Skeletal muscle satellite cell (primary cell): ENCODE data around the gene SLC25A38. TPM values are rescaled to one million over a fixed set of nuclear protein-coding genes. Genes with fewer than 3 reads are reported as not detected.

Experiments used
- H3K27me3 ChIP-seq: 2 replicates; pipeline ENCODE4 v1.7.0; 2013; ENCODE audit warnings: low read length; ENCODE audit not compliant: control insufficient read depth, insufficient read depth
- H3K36me3 ChIP-seq: 2 replicates; pipeline ENCODE4 v1.7.0; 2013; ENCODE audit warnings: mild to moderate bottlenecking, control low read depth, low read length; ENCODE audit not compliant: insufficient read depth
- H3K4me1 ChIP-seq: 2 replicates; pipeline ENCODE4 v1.7.0; 2013; ENCODE audit warnings: low read length; ENCODE audit not compliant: control insufficient read depth, insufficient read depth
- H3K4me2 ChIP-seq: 2 replicates; pipeline ENCODE4 v1.7.0; 2013; ENCODE audit warnings: mild to moderate bottlenecking, low read length
- H3K4me3 ChIP-seq: 2 replicates; pipeline ENCODE4 v1.7.0; 2013; ENCODE audit warnings: low read length
- H3K9ac ChIP-seq: 2 replicates; pipeline ENCODE4 v1.7.0; 2013; ENCODE audit warnings: mild to moderate bottlenecking, low read depth, low read length, moderate library complexity
- H3K9me3 ChIP-seq: replicated peaks from 2 replicates; pipeline ENCODE4 v1.7.0; 2013; ENCODE audit warnings: mild to moderate bottlenecking, control low read depth, low read length
- total RNA-seq: library from RNA; depleted of rRNA; stranded (reverse); fragments of >200 nt; gene quantifications from 2 replicates; pipeline ENCODE4 v1.2.3, GENCODE V29; 2012; rRNA removed

SLC25A38 gene, protein sequence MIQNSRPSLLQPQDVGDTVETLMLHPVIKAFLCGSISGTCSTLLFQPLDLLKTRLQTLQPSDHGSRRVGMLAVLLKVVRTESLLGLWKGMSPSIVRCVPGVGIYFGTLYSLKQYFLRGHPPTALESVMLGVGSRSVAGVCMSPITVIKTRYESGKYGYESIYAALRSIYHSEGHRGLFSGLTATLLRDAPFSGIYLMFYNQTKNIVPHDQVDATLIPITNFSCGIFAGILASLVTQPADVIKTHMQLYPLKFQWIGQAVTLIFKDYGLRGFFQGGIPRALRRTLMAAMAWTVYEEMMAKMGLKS
- total RNA-seq: 13.7 and 14.9 TPM in 2 replicates

DNA sequence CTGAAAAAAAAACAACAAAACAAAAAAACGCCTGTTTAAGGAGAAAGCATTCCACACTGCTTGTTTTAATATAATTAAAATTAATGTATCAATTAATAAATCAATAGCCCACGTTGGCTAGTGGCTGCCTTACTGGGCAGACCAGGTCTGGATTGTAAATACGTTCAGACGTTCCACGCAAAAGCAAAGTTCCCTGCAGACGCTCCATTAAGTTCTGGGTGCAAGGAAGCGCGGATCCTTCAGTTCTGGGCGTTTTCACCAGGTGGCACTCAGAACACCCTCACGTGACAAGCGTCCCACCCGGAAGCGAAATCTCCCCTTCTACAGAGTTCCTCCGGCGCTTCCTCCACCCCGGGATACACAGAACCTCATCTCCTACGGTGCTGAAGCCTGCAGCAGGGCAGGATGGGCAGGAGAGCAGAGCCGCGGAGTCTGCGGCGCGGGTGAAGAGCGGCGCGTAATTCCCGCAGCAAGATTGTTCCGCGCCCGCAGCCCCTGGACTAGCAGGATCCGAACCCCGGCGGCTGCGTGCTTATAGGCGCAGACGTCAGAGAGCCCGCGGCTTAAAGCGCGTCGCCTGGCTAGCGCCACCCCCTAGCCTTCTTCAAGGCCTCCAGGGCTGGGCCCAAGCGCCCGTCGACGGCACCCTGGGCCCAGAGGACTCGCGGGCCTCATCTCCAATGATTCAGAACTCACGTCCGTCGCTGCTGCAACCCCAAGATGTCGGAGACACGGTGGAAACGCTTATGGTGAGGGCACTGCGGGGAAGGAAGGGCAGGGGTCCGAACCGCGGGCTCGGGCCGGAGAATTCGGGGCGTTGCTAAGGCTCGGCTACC lies at the start of gene SLC25A38:
SLC25A38 (plus strand) TSS at position 326 of the 836 bp plus-strand sequence; CDS start at position 681, 355 bp downstream.
- H3K27me3 ChIP-seq: no peaks in the 10 kb centered on the region
- peaks cover 8% of the 10 kb centered on the region for H3K4me1 ChIP-seq
- no peaks in the 10 kb centered on the region for H3K9me3 ChIP-seq
- peak within 1 kb of the TSS; percentile 96 for H3K9ac ChIP-seq
- H3K36me3 ChIP-seq: no peaks in the 10 kb centered on the region
- H3K4me2 ChIP-seq: peak within 1 kb of the TSS; percentile 91
- H3K4me3 ChIP-seq: peak within 1 kb of the TSS; percentile 90

DNA sequence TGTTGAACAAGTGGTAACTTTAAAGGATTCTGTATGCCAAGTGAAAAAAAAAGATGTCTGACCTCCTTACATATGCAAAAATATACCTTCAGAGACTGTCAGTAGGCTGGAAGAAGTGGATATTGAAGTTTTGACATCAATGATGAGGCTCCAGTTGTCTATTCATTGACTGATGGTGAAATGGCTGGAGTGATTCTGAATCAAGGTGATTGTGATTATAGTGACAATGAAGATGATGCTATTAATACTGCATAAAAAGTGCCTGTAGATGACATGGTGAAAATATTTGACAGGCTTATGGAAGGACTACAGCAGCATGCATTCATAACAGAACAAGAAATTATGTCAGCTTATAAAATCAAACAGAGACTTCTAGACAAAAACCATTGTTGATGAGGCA lies 49.6 kb upstream of the SLC25A38 start:
- no peaks in the 10 kb centered on the region for H3K4me1 ChIP-seq
- H3K9me3 ChIP-seq: no peaks in the 10 kb centered on the region
- H3K27me3 ChIP-seq: no peaks in the 10 kb centered on the region
- H3K4me2 ChIP-seq: no peak overlapping the region
- no peaks in the 10 kb centered on the region for H3K36me3 ChIP-seq
- no peak overlapping the region for H3K9ac ChIP-seq
- no peak overlapping the region for H3K4me3 ChIP-seq

DNA sequence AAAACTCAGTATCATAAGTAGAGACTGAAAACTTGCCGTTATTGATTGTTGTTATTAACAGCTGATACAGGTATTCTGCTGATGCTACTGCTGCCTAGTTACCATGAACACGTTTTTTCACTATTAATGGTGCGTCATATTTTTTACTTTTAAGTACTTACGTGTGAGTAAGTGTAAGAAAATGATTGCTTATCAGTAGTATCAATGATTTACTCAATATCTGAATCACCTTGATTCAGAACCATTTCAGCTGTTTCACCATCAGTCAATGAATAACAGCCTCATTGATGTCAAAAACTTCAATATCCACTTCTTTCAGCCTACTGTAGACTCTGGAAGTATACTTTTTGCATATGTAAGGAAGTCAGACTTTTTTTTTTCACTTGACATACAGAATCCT lies 49.0 kb upstream of the SLC25A38 start:
- Histone ChIP-seq H3K9me3 (no peaks in the 10 kb centered on the region), H3K4me1 (no peaks in the 10 kb centered on the region), H3K4me2 (no peak overlapping the region), H3K9ac (no peak overlapping the region), H3K4me3 (no peak overlapping the region), H3K27me3 (no peaks in the 10 kb centered on the region), H3K36me3 (no peaks in the 10 kb centered on the region)

DNA sequence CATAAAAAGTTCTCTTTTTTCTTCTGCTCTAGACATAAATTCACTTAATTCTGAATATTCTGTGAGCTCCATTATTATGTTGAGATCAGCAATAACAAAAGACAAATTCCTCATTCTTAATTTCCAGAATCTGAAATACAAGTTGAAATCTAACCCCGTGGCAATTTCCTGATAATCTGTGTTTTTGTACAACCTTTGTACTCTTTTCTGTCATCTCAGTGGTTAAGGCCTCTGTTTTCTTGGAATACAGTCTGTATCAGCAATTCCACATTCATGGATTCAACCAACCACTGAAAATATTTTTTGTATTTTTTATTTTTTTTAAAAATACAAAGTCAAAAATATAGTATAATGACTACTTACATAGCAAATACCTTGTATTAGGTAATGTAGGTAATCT lies 45.0 kb upstream of the SLC25A38 start:
- Histone ChIP-seq H3K4me1 (no peaks in the 10 kb centered on the region), H3K9me3 (no peaks in the 10 kb centered on the region), H3K4me3 (no peak overlapping the region), H3K36me3 (no peaks in the 10 kb centered on the region), H3K27me3 (no peaks in the 10 kb centered on the region), H3K9ac (no peak overlapping the region), H3K4me2 (no peak overlapping the region)

DNA sequence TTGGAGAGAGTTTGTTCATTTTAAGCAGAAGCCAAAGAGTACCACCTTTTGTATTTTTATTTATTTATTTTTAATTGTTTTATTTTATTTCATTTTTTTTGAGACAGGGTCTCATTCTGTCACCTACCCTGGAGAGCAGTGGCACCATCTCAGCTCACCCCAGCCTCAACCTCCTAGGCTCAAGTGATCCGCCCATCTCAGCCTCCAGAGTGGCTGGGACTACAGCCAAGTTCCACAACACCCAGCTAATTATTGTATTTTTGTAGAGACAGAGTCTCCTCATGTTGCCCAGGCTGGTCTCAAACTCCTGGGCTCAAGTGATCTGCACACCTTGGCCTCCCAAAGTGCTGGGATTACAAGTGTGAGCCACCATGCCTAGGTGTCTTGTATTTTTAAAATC lies 44.1 kb upstream of the SLC25A38 start:
- no peak overlapping the region for H3K4me3 ChIP-seq
- no peaks in the 10 kb centered on the region for H3K4me1 ChIP-seq
- H3K9me3 ChIP-seq: no peaks in the 10 kb centered on the region
- no peak overlapping the region for H3K4me2 ChIP-seq
- H3K36me3 ChIP-seq: no peaks in the 10 kb centered on the region
- no peak overlapping the region for H3K9ac ChIP-seq
- H3K27me3 ChIP-seq: no peaks in the 10 kb centered on the region

DNA sequence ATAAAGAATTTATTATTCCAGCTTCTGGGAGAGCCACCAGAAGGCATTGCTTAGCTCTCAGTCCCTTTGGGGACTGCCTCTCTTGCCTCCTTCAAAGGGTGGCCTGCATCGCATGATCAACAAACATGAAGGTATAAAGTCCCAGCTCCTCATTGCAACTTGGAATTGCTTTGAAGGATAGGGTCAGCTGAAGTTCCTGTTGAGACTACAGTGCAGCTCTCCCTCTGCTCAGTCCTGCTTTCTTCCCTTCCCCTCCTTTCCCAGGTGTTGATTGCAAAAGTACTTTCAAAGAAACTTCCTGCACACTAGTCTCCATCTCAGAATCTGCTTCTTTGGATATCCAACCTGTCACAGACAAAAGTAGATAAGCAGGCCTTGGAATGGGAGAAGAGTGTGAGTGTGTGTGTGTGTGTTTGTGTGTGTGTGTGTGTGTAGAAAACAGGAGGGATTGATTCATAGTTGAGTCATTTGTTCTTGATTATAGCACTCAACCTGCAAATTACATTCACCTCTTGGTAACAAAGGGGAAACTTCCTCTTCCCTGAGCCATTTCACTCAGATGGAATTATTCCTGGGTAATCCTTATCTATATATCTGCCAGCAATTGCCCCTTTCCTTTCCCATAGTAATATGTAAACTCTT lies 40.0 kb upstream of the SLC25A38 start:
- no peak overlapping the region for H3K9ac ChIP-seq
- H3K4me1 ChIP-seq: no peaks in the 10 kb centered on the region
- H3K4me3 ChIP-seq: no peak overlapping the region
- no peak overlapping the region for H3K4me2 ChIP-seq
- H3K36me3 ChIP-seq: no peaks in the 10 kb centered on the region
- no peaks in the 10 kb centered on the region for H3K27me3 ChIP-seq
- no peaks in the 10 kb centered on the region for H3K9me3 ChIP-seq

DNA sequence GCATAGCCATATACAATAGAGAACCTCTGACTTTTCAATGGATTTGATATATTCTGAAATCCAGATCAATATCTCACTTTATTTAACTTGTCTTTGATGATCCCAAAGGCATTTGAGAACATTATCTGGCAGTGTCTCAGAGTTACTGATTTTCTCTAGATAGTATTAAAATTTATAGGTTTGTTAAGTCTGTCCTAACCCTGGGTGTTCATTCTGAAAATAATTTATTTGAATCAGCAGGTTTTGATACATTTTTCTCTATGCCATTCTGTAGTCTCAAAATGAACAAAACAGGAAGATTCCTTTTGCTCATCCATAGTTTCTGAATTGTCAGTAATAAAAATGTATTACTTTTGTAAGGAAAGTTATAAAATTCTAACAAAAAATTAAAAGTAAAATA lies 39.4 kb upstream of the SLC25A38 start:
- Histone ChIP-seq H3K27me3 (no peaks in the 10 kb centered on the region), H3K4me3 (no peak overlapping the region), H3K4me1 (no peaks in the 10 kb centered on the region), H3K9ac (no peak overlapping the region), H3K4me2 (no peak overlapping the region), H3K9me3 (no peaks in the 10 kb centered on the region), H3K36me3 (no peaks in the 10 kb centered on the region)

DNA sequence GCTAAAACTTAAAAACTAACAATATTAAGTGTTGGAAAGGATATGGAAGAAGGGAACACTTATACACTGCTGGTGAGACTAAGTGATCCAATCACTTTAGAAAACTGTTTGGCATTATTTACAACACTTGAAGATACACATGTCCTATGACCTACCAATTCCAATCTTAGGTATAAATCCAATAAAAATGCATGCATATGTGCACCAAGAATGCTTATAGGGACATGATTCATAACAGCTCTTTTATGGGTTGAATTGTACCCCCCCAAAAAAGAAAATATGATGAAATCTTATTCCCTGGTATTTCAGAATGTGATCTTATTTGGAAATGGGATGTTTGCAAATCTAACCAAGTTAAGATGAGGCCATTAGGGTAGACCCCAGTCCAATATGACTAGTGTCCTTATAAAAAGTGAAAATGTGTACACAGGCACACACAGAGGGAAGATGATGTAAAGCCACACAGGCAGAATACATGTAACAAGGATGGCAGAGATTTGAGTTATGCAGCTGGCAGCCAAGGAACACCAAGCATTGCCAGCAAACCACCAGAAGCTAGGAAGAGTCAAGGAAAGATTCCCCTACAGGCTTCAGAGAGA lies 38.3 kb upstream of the SLC25A38 start:
- Histone ChIP-seq H3K9me3 (no peaks in the 10 kb centered on the region), H3K4me3 (no peak overlapping the region), H3K4me1 (no peaks in the 10 kb centered on the region), H3K36me3 (no peaks in the 10 kb centered on the region), H3K9ac (no peak overlapping the region), H3K27me3 (no peaks in the 10 kb centered on the region), H3K4me2 (no peak overlapping the region)

DNA sequence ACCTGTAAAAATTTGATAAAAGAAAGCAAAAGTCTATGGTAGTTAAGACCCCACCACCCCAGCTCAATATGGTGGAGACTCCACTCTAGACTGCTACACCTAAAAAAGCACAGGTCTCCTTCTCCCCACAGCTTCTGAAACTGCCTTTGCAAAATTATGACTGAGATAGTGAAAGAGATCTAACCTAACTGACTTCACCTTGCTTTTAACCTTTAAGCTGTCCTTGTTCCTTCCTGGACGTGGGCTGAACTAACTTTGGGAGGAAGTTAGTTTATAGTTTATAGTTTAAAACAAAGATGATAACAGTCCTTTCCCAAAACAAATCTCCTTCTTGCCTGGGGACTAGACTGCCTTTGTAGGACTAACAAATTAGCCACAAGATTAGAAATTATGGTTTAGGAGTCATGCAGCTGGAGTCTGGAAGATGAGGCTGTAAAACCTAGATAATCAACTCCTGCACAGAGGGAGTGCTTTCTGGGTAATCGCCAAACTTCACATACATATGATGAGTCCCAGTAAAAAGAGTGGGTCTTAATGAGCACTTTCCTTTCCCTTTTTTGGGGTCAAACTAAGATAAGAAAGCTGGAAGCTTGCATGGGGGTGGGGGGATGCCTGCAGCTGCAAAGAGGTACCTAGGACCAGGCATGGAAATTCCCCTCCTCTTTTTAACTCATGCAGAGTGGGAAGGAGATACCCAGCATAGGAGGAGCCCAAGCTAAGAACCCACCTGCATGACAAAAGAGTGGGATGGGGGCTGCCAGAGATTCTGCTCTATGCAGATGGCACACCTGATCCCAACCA lies 36.2 kb upstream of the SLC25A38 start:
- no peaks in the 10 kb centered on the region for H3K9me3 ChIP-seq
- no peaks in the 10 kb centered on the region for H3K4me1 ChIP-seq
- H3K9ac ChIP-seq: no peak overlapping the region
- H3K4me2 ChIP-seq: no peak overlapping the region
- H3K27me3 ChIP-seq: no peaks in the 10 kb centered on the region
- no peaks in the 10 kb centered on the region for H3K36me3 ChIP-seq
- H3K4me3 ChIP-seq: no peak overlapping the region

DNA sequence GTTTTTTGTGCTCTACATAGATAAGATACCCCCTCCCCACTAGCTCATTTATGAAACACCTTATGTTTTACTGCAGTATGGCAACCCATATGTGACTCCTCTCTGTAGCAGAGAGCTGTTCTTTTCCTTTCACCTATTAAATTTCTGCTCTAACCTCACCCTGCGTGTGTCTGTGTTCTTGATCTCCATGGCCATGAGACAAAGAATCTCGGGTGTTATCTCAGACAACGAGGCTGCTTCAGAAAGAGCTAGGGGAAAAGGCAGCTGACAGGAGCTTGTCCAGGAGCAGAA lies 35.6 kb upstream of the SLC25A38 start:
- Histone ChIP-seq H3K9ac (no peak overlapping the region), H3K9me3 (no peaks in the 10 kb centered on the region), H3K4me3 (no peak overlapping the region), H3K27me3 (no peaks in the 10 kb centered on the region), H3K4me1 (no peaks in the 10 kb centered on the region), H3K4me2 (no peak overlapping the region), H3K36me3 (no peaks in the 10 kb centered on the region)

DNA sequence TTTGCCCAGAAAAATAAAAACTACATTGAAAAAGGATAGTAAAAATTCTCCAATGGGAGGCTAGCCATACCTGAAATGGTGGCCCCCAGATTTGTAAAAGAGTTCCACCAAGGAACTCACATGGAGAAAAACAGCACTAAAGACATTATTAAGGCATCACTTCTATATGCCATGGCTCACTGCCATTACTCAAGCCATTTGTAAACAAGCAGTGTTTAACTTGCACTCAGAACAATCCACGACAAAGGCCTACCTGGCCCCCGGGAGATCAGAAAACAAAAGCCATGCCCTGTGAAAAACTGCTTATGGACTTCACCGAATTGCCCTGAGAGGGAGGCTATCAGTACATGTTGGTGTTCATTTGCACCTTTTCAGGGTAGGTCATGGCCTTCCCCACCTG lies 34.1 kb upstream of the SLC25A38 start:
- Histone ChIP-seq H3K9me3 (no peaks in the 10 kb centered on the region), H3K4me3 (no peak overlapping the region), H3K4me2 (no peak overlapping the region), H3K9ac (no peak overlapping the region), H3K27me3 (no peaks in the 10 kb centered on the region), H3K4me1 (no peaks in the 10 kb centered on the region), H3K36me3 (no peaks in the 10 kb centered on the region)
